ENCODE data around the gene ANXA5.

DNA sequence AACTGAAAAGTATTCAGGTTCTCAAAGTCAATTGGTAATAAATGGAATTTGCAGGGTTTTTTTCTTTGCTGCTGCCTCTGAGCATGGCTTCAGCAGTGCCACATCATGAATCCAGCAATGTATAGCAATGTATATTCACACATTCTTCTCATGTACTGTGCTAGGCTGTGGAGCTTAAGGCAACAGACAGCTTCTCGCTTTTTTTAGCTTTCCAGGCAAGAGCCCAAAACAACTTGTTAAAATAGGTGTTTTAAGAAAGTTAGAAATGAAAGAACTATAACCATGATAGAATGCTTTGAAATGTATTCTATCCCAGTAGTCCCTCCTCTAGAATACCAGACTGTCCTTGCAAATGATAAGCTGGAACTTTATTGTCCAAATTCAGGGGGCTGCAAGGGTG lies 37.8 kb upstream of the ANXA5 start:
- TF ChIP-seq, protein P1, sequence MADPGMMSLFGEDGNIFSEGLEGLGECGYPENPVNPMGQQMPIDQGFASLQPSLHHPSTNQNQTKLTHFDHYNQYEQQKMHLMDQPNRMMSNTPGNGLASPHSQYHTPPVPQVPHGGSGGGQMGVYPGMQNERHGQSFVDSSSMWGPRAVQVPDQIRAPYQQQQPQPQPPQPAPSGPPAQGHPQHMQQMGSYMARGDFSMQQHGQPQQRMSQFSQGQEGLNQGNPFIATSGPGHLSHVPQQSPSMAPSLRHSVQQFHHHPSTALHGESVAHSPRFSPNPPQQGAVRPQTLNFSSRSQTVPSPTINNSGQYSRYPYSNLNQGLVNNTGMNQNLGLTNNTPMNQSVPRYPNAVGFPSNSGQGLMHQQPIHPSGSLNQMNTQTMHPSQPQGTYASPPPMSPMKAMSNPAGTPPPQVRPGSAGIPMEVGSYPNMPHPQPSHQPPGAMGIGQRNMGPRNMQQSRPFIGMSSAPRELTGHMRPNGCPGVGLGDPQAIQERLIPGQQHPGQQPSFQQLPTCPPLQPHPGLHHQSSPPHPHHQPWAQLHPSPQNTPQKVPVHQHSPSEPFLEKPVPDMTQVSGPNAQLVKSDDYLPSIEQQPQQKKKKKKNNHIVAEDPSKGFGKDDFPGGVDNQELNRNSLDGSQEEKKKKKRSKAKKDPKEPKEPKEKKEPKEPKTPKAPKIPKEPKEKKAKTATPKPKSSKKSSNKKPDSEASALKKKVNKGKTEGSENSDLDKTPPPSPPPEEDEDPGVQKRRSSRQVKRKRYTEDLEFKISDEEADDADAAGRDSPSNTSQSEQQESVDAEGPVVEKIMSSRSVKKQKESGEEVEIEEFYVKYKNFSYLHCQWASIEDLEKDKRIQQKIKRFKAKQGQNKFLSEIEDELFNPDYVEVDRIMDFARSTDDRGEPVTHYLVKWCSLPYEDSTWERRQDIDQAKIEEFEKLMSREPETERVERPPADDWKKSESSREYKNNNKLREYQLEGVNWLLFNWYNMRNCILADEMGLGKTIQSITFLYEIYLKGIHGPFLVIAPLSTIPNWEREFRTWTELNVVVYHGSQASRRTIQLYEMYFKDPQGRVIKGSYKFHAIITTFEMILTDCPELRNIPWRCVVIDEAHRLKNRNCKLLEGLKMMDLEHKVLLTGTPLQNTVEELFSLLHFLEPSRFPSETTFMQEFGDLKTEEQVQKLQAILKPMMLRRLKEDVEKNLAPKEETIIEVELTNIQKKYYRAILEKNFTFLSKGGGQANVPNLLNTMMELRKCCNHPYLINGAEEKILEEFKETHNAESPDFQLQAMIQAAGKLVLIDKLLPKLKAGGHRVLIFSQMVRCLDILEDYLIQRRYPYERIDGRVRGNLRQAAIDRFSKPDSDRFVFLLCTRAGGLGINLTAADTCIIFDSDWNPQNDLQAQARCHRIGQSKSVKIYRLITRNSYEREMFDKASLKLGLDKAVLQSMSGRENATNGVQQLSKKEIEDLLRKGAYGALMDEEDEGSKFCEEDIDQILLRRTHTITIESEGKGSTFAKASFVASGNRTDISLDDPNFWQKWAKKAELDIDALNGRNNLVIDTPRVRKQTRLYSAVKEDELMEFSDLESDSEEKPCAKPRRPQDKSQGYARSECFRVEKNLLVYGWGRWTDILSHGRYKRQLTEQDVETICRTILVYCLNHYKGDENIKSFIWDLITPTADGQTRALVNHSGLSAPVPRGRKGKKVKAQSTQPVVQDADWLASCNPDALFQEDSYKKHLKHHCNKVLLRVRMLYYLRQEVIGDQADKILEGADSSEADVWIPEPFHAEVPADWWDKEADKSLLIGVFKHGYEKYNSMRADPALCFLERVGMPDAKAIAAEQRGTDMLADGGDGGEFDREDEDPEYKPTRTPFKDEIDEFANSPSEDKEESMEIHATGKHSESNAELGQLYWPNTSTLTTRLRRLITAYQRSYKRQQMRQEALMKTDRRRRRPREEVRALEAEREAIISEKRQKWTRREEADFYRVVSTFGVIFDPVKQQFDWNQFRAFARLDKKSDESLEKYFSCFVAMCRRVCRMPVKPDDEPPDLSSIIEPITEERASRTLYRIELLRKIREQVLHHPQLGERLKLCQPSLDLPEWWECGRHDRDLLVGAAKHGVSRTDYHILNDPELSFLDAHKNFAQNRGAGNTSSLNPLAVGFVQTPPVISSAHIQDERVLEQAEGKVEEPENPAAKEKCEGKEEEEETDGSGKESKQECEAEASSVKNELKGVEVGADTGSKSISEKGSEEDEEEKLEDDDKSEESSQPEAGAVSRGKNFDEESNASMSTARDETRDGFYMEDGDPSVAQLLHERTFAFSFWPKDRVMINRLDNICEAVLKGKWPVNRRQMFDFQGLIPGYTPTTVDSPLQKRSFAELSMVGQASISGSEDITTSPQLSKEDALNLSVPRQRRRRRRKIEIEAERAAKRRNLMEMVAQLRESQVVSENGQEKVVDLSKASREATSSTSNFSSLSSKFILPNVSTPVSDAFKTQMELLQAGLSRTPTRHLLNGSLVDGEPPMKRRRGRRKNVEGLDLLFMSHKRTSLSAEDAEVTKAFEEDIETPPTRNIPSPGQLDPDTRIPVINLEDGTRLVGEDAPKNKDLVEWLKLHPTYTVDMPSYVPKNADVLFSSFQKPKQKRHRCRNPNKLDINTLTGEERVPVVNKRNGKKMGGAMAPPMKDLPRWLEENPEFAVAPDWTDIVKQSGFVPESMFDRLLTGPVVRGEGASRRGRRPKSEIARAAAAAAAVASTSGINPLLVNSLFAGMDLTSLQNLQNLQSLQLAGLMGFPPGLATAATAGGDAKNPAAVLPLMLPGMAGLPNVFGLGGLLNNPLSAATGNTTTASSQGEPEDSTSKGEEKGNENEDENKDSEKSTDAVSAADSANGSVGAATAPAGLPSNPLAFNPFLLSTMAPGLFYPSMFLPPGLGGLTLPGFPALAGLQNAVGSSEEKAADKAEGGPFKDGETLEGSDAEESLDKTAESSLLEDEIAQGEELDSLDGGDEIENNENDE (IDR thresholded peaks at IDR 0.05; ENCODE audit: low read depth, low read length), result no peak
- TF ChIP-seq MYC (IDR thresholded peaks at IDR 0.05; ENCODE audit: low read depth, low read length), result no peak
- no peak for TF ChIP-seq MYC (CRISPR knock-in tag; IDR thresholded peaks at IDR 0.05; ENCODE audit: borderline replicate concordance, low read depth)
- TF ChIP-seq RBM15 (IDR thresholded peaks at IDR 0.05; ENCODE audit: insufficient read depth, low read length), result no peak
- no peak for TF ChIP-seq NCOR1 (IDR thresholded peaks at IDR 0.05)
- no peak for TF ChIP-seq NR1H2 (CRISPR knock-in tag; IDR thresholded peaks at IDR 0.05)
- TF ChIP-seq HSF4 (CRISPR knock-in tag; IDR thresholded peaks at IDR 0.05; ENCODE audit: borderline replicate concordance), result no peak
- no peak for TF ChIP-seq YY1 (IDR thresholded peaks at IDR 0.05; ENCODE audit: borderline replicate concordance in 1 of 3, control insufficient read depth in 1 of 3, extremely low read depth in 1 of 3, insufficient read depth in 3 of 3, insufficient read length in 1 of 3, insufficient replicate concordance in 2 of 3, low read depth in 1 of 3, low read length in 2 of 3)
- no peak for TF ChIP-seq BRCA1 (IDR thresholded peaks at IDR 0.05)
- TF ChIP-seq BRCA1 (CRISPR knock-in tag; IDR thresholded peaks at IDR 0.05), result no peak
- TF ChIP-seq, protein P2, sequence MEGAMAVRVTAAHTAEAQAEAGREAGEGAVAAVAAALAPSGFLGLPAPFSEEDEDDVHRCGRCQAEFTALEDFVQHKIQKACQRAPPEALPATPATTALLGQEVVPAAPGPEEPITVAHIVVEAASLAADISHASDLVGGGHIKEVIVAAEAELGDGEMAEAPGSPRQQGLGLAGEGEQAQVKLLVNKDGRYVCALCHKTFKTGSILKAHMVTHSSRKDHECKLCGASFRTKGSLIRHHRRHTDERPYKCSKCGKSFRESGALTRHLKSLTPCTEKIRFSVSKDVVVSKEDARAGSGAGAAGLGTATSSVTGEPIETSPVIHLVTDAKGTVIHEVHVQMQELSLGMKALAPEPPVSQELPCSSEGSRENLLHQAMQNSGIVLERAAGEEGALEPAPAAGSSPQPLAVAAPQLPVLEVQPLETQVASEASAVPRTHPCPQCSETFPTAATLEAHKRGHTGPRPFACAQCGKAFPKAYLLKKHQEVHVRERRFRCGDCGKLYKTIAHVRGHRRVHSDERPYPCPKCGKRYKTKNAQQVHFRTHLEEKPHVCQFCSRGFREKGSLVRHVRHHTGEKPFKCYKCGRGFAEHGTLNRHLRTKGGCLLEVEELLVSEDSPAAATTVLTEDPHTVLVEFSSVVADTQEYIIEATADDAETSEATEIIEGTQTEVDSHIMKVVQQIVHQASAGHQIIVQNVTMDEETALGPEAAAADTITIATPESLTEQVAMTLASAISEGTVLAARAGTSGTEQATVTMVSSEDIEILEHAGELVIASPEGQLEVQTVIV (CRISPR knock-in tag; IDR thresholded peaks at IDR 0.05; ENCODE audit: borderline replicate concordance), result no peak
- TF ChIP-seq BCLAF1 (IDR thresholded peaks at IDR 0.05; ENCODE audit: borderline replicate concordance in 1 of 2, control insufficient read depth in 1 of 2, low read depth in 2 of 2, low read length in 1 of 2), result no peak
- TF ChIP-seq FOXM1 (IDR thresholded peaks at IDR 0.05; ENCODE audit: low read depth), result no peak
- no peak for TF ChIP-seq FOXM1 (CRISPR knock-in tag; IDR thresholded peaks at IDR 0.05; ENCODE audit: low read depth)
- TF ChIP-seq, protein P3, sequence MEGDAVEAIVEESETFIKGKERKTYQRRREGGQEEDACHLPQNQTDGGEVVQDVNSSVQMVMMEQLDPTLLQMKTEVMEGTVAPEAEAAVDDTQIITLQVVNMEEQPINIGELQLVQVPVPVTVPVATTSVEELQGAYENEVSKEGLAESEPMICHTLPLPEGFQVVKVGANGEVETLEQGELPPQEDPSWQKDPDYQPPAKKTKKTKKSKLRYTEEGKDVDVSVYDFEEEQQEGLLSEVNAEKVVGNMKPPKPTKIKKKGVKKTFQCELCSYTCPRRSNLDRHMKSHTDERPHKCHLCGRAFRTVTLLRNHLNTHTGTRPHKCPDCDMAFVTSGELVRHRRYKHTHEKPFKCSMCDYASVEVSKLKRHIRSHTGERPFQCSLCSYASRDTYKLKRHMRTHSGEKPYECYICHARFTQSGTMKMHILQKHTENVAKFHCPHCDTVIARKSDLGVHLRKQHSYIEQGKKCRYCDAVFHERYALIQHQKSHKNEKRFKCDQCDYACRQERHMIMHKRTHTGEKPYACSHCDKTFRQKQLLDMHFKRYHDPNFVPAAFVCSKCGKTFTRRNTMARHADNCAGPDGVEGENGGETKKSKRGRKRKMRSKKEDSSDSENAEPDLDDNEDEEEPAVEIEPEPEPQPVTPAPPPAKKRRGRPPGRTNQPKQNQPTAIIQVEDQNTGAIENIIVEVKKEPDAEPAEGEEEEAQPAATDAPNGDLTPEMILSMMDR (IDR thresholded peaks at IDR 0.05 in 2 of 3, conservative IDR thresholded peaks at IDR 0.05 in 1 of 3; ENCODE audit: insufficient read depth in 2 of 3, low read depth in 1 of 3, low read length in 3 of 3), result no peak
- no peak for TF ChIP-seq ZNF232 (CRISPR knock-in tag; IDR thresholded peaks at IDR 0.05)
